GM23338 (cell line): ENCODE results near the gene POU4F2. TPM values are rescaled to one million over a fixed set of nuclear protein-coding genes. Genes with fewer than 3 reads are reported as not detected.

Experiments
- ATAC-seq: fragments of 200-7000 bp; cut with Tn5 transposase; 3 replicates; pipeline ENCODE4 v1.9.1; 2020
- DNase-seq: peaks from one replicate; pipeline ENCODE4 v3.0.0-alpha.2; 2015; ENCODE audit warnings: low spot score
- H2AFZ ChIP-seq: fragments of 200-600 bp; sonication (generic); 2 replicates; pipeline ENCODE4 v1.8.0; 2016; ENCODE audit warnings: antibody characterized with exemption, mild to moderate bottlenecking, moderate library complexity
- H3F3A ChIP-seq: fragments of 200-600 bp; sonication (generic); replicated peaks from 2 replicates; pipeline ENCODE4 v1.8.0; 2017; ENCODE audit warnings: antibody characterized with exemption, mixed run types, low read depth
- H3K27ac ChIP-seq: fragments of 200-600 bp; sonication (generic); 2 replicates; pipeline ENCODE4 v1.6.1; 2016; ENCODE audit warnings: low read depth
- H3K27me3 ChIP-seq: fragments of 200-600 bp; sonication (generic); 2 replicates; pipeline ENCODE4 v1.8.0; 2016; ENCODE audit warnings: mild to moderate bottlenecking, mixed run types, moderate library complexity; ENCODE audit not compliant: insufficient read depth
- H3K36me3 ChIP-seq: fragments of 200-600 bp; sonication (generic); 2 replicates; pipeline ENCODE4 v1.8.0; 2016; ENCODE audit warnings: mild to moderate bottlenecking; ENCODE audit not compliant: insufficient read depth
- H3K4me1 ChIP-seq: fragments of 200-600 bp; sonication (generic); 2 replicates; pipeline ENCODE4 v1.8.0; 2016; ENCODE audit warnings: mild to moderate bottlenecking, moderate library complexity; ENCODE audit not compliant: insufficient read depth
- H3K4me2 ChIP-seq: fragments of 200-600 bp; sonication (generic); 2 replicates; pipeline ENCODE4 v1.7.1; 2017; ENCODE audit warnings: mixed run types
- H3K4me3 ChIP-seq: fragments of 200-600 bp; sonication (generic); 2 replicates; pipeline ENCODE4 v1.6.1; 2016; ENCODE audit warnings: mixed run types
- H3K79me2 ChIP-seq: fragments of 200-600 bp; sonication (generic); replicated peaks from 2 replicates; pipeline ENCODE4 v1.8.0; 2017; ENCODE audit warnings: mild to moderate bottlenecking; ENCODE audit not compliant: insufficient read depth
- H3K9me2 ChIP-seq: fragments of 200-600 bp; sonication (generic); 2 replicates; pipeline ENCODE4 v1.8.0; 2017; ENCODE audit not compliant: insufficient read depth
- H4K20me1 ChIP-seq: fragments of 200-600 bp; sonication (generic); replicated peaks from 2 replicates; pipeline ENCODE4 v1.8.0; 2017; ENCODE audit warnings: mild to moderate bottlenecking; ENCODE audit not compliant: insufficient read depth
- H3K27ac Mint-ChIP-seq: 2 replicates; pipeline ENCODE4 v1.8.0; 2020; ENCODE audit warnings: inconsistent platforms, mild to moderate bottlenecking, moderate library complexity, mixed read lengths
- H3K27me3 Mint-ChIP-seq: 3 replicates; pipeline ENCODE4 v1.8.0; 2022; ENCODE audit warnings: low read depth, mild to moderate bottlenecking, moderate library complexity, mixed read lengths, inconsistent platforms; ENCODE audit not compliant: insufficient read depth, poor library complexity
- H3K36me3 Mint-ChIP-seq: 3 replicates; pipeline ENCODE4 v1.8.0; 2021; ENCODE audit warnings: low read depth, mild to moderate bottlenecking, inconsistent platforms, moderate library complexity, mixed read lengths
- H3K4me1 Mint-ChIP-seq: 3 replicates; pipeline ENCODE4 v1.8.0; 2020; ENCODE audit warnings: mild to moderate bottlenecking, inconsistent platforms, mixed read lengths
- H3K4me3 Mint-ChIP-seq: 3 replicates; pipeline ENCODE4 v1.8.0; 2021; ENCODE audit warnings: moderate library complexity, mild to moderate bottlenecking, inconsistent platforms, mixed read lengths
- H3K9me3 Mint-ChIP-seq: 3 replicates; pipeline ENCODE4 v1.8.0; 2020; ENCODE audit warnings: moderate library complexity, mild to moderate bottlenecking, inconsistent platforms, mixed read lengths
- CREB1 ChIP-seq: fragments of 250-450 bp; sonication (Bioruptor Pico); IDR thresholded peaks from 2 replicates; pipeline ENCODE4 v1.5.0; 2020; ENCODE audit warnings: low read depth, mild to moderate bottlenecking, moderate library complexity
- CTCF ChIP-seq, 2 experiments: fragments of 200-600 bp in 1 of 2; sonication (generic) in 1 of 2; conservative IDR thresholded peaks; 2 replicates each; pipeline versions ENCODE4 v1.5.1 to v1.6.1; 2016 to 2017; ENCODE audit warnings: antibody characterized with exemption in 2 of 2, low read depth in 2 of 2, mild to moderate bottlenecking in 2 of 2, moderate library complexity in 1 of 2
- ETS1 ChIP-seq: IDR thresholded peaks from 2 replicates; pipeline ENCODE4 v1.6.1; 2016; ENCODE audit warnings: antibody characterized with exemption
- EZH2phosphoT487 ChIP-seq: fragments of 200-600 bp; sonication (generic); IDR thresholded peaks from one replicate; pipeline ENCODE4 v1.8.1; 2018; ENCODE audit warnings: antibody characterized with exemption; ENCODE audit not compliant: unreplicated experiment
- NANOG ChIP-seq: IDR thresholded peaks from 2 replicates; pipeline ENCODE4 v1.6.1; 2016; ENCODE audit warnings: antibody characterized with exemption, borderline replicate concordance
- POLR2AphosphoS5 ChIP-seq: IDR thresholded peaks from 2 replicates; pipeline ENCODE4 v1.6.1; 2016; ENCODE audit warnings: antibody characterized with exemption, low read depth
- REST ChIP-seq: IDR thresholded peaks from one replicate; pipeline ENCODE4 v1.6.1; 2018; ENCODE audit warnings: antibody characterized with exemption; ENCODE audit not compliant: unreplicated experiment
- ZNF331 ChIP-seq: fragments of 250-450 bp; sonication (Bioruptor Pico); IDR thresholded peaks from 2 replicates; pipeline ENCODE4 v1.5.0; 2020; ENCODE audit warnings: low read depth, mild to moderate bottlenecking, moderate library complexity
- long read RNA-seq: library from polyadenylated mRNA; unstranded; transcript quantifications from one replicate; pipeline ENCODE4 v2.0.0, GENCODE V29; 2020; ENCODE audit not compliant: unreplicated experiment
- polyA plus RNA-seq: library from polyadenylated mRNA; unstranded; fragments of >200 nt; fragmentation: Nextera tagmentation; extraction: Ambion mirVana; gene quantifications from 2 replicates; pipeline ENCODE4 v1.2.1, GENCODE V29; 2016
- total RNA-seq: library from RNA; depleted of rRNA; stranded (reverse); fragments of >200 nt; shearing (Covaris generic); gene quantifications from 2 replicates; pipeline ENCODE4 v1.2.3, GENCODE V29; 2014; rRNA removed

The POU4F2 gene
- total RNA-seq (not detected in 2 replicates), polyA plus RNA-seq (not detected in 2 replicates)
- long read RNA-seq, result 0 reads

GRCh38 chr4:146638786-146639505 lies at the start of gene POU4F2:
POU4F2 (plus strand) TSS chr4:146638893; CDS start chr4:146639141, 248 bp downstream.
- H3K27ac Mint-ChIP-seq, result no peak within 1 kb of the TSS
- peaks cover 8% of the 10 kb centered on the region; the same call in 1 of the 3 replicates for H3K9me3 Mint-ChIP-seq

DNA sequence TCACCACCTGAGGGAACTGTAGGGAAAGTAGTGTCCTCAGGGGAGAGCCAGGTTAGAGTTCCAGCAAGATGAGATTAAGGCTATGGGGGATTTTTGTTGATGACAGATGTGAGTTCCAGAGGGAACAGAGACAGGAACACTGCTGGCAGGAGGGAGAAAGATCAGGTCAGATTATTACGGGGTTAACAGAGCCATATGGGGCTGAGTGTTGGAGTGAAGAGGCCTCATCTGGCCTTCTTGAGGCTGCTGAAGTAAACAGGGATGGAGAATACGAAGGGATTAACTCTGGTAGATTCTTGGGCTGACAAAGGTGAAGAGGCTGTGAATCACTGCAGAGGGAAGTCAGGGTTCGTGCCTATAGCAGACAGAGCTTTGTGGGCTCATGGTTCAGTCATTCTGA lies 47.9 kb upstream of the POU4F2 start:
- DNase-seq (no peak), ATAC-seq (no peak)
- H3K4me1 ChIP-seq, result no peaks in the 10 kb centered on the region
- H3K27me3 ChIP-seq, result no peaks in the 10 kb centered on the region
- 0 out of 3 replicates have a peak, but pooled peaks cover 3% of the 10 kb centered on the region for H3K36me3 Mint-ChIP-seq
- no peak overlapping the region for H3K4me3 Mint-ChIP-seq
- peaks cover 15% of the 10 kb centered on the region; the same call in 2 of the 3 replicates for H3K9me3 Mint-ChIP-seq
- H3K4me1 Mint-ChIP-seq, result no peaks in the 10 kb centered on the region
- no peaks in the 10 kb centered on the region for H4K20me1 ChIP-seq
- H2AFZ ChIP-seq, result no peak overlapping the region
- no peak overlapping the region for H3K27ac Mint-ChIP-seq
- H3K9me2 ChIP-seq, result peaks cover 5% of the 10 kb centered on the region; the same call in 1 of the 2 replicates
- H3K4me3 ChIP-seq, result no peak overlapping the region
- no peaks in the 10 kb centered on the region for H3F3A ChIP-seq
- H3K27me3 Mint-ChIP-seq, result no peaks in the 10 kb centered on the region
- no peak overlapping the region for H3K27ac ChIP-seq
- no peaks in the 10 kb centered on the region for H3K36me3 ChIP-seq
- no peaks in the 10 kb centered on the region for H3K79me2 ChIP-seq
- H3K4me2 ChIP-seq, result no peak overlapping the region
- TF ChIP-seq CTCF (conservative IDR thresholded peaks at IDR 0.05; ENCODE audit: low read depth in 2 of 2) (no peak), EZH2phosphoT487 (no peak), NANOG (no peak), CREB1 (no peak), REST (no peak), ETS1 (no peak), ZNF331 (CRISPR knock-in tag) (no peak)

More at GRCh38 chr4:146638786-146639505, at the start of gene POU4F2:
- Histone ChIP-seq H3F3A (no peaks in the 10 kb centered on the region), H3K4me2 (peak within 1 kb of the TSS; percentile 90), H4K20me1 (peaks cover 15% of the 10 kb centered on the region), H3K36me3 (no peaks in the 10 kb centered on the region), H3K4me3 (peak within 1 kb of the TSS; percentile 79), H3K9me2 (no peaks in the 10 kb centered on the region), H3K4me1 (peaks cover 20% of the 10 kb centered on the region), H3K27me3 (peaks cover 100% of the 10 kb centered on the region), H3K79me2 (no peaks in the 10 kb centered on the region), H2AFZ (peak within 1 kb of the TSS; percentile 99), H3K27ac (no peak within 1 kb of the TSS)
- TF ChIP-seq POLR2AphosphoS5 (no peak), EZH2phosphoT487 (peak; percentile 55), REST (peak; percentile 9)
- DNase-seq (peak; percentile 76), ATAC-seq (peak; percentile 64)
- Mint-ChIP-seq H3K4me3 (peak within 1 kb of the TSS; percentile 82), H3K4me1 (peaks cover 36% of the 10 kb centered on the region), H3K27me3 (peaks cover 99% of the 10 kb centered on the region), H3K36me3 (no peaks in the 10 kb centered on the region; the same call in 2 of the 3 replicates)
